Neural cell (in vitro differentiated cells): ENCODE results near the gene CD300C.

ENCODE experiments used
- REST ChIP-seq: IDR thresholded peaks from 2 replicates; pipeline ENCODE4 v1.6.1; 2012; ENCODE audit warnings: borderline replicate concordance
- TAF1 ChIP-seq: IDR thresholded peaks from 2 replicates; pipeline ENCODE4 v1.6.1; 2012; ENCODE audit warnings: low read depth

GRCh38 chr17:74530831-74531150 is 15.1 kb downstream of the CD300C start:
- no peak for TF ChIP-seq TAF1
- TF ChIP-seq REST, result no peak
